Glutamatergic neuron (in vitro differentiated cells): Measurements from ENCODE around the gene LEF1. TPM values are rescaled to one million over a fixed set of nuclear protein-coding genes. Genes with fewer than 3 reads are reported as not detected.
A peak's percentile ranks its signal among the peaks of the same experiment; 100 is the strongest.

Experiments used
- DNase-seq: peaks from one replicate; pipeline ENCODE4 v3.0.0; 2022
- H3K27ac Mint-ChIP-seq: one replicate; pipeline ENCODE4 v1.8.0; 2020; ENCODE audit warnings: mild to moderate bottlenecking, mixed read lengths, inconsistent platforms; ENCODE audit not compliant: unreplicated experiment
- H3K27me3 Mint-ChIP-seq: one replicate; pipeline ENCODE4 v1.8.0; 2020; ENCODE audit warnings: mild to moderate bottlenecking, moderate library complexity, mixed read lengths, inconsistent platforms; ENCODE audit not compliant: unreplicated experiment
- H3K36me3 Mint-ChIP-seq: one replicate; pipeline ENCODE4 v1.8.0; 2020; ENCODE audit warnings: mild to moderate bottlenecking, mixed read lengths, inconsistent platforms; ENCODE audit not compliant: unreplicated experiment
- H3K4me1 Mint-ChIP-seq: one replicate; pipeline ENCODE4 v1.8.0; 2020; ENCODE audit warnings: mild to moderate bottlenecking, low read depth, mixed read lengths, inconsistent platforms; ENCODE audit not compliant: unreplicated experiment
- H3K4me3 Mint-ChIP-seq: one replicate; pipeline ENCODE4 v1.8.0; 2020; ENCODE audit warnings: mild to moderate bottlenecking, mixed read lengths, inconsistent platforms; ENCODE audit not compliant: unreplicated experiment
- H3K9me3 Mint-ChIP-seq: one replicate; pipeline ENCODE4 v1.8.0; 2020; ENCODE audit warnings: mild to moderate bottlenecking, moderate library complexity, mixed read lengths, inconsistent platforms; ENCODE audit not compliant: unreplicated experiment
- CTCF ChIP-seq: fragments of 200-600 bp; sonication (generic); IDR thresholded peaks from one replicate; pipeline ENCODE4 v1.5.0; 2021; ENCODE audit not compliant: partially characterized antibody, unreplicated experiment
- total RNA-seq: library from RNA; stranded (reverse); fragmentation: NEBNext Ultra II Directional; extraction: Animal tissue kit (Norgen Biotek cat#: 25700); gene quantifications from one replicate; pipeline ENCODE4 v1.2.1, GENCODE V29; 2021; ENCODE audit not compliant: unreplicated experiment

LEF1 gene
- total RNA-seq, 1 donor from 2014 or later = 0.98 TPM

GRCh38 chr4:108180513-108180912 is 11.8 kb upstream of the LEF1 start:
- peaks cover 1% of the 10 kb centered on the region for H3K9me3 Mint-ChIP-seq
- no peak overlapping the region for H3K27ac Mint-ChIP-seq
- no peak overlapping the region for H3K4me3 Mint-ChIP-seq
- H3K27me3 Mint-ChIP-seq = peaks cover 8% of the 10 kb centered on the region
- no peaks in the 10 kb centered on the region for H3K36me3 Mint-ChIP-seq
- DNase-seq = no peak
- H3K4me1 Mint-ChIP-seq = no peaks in the 10 kb centered on the region
- TF ChIP-seq CTCF = no peak

- H3K9me3 Mint-ChIP-seq = peaks cover 5% of the 10 kb centered on the region
- H3K4me1 Mint-ChIP-seq = peaks cover 8% of the 10 kb centered on the region
- no peaks in the 10 kb centered on the region for H3K36me3 Mint-ChIP-seq
- no peak for TF ChIP-seq CTCF
- peaks cover 23% of the 10 kb centered on the region for H3K27me3 Mint-ChIP-seq
- no peak overlapping the region for H3K4me3 Mint-ChIP-seq
- no peak for DNase-seq
- no peak overlapping the region for H3K27ac Mint-ChIP-seq
These were observed 7.2 kb upstream of the LEF1 start for GRCh38 chr4:108175966-108176365.

GRCh38 chr4:108174856-108175255 is 6.1 kb upstream of the LEF1 start:
- H3K4me3 Mint-ChIP-seq = no peak overlapping the region
- TF ChIP-seq CTCF = no peak
- no peaks in the 10 kb centered on the region for H3K36me3 Mint-ChIP-seq
- H3K4me1 Mint-ChIP-seq = peaks cover 12% of the 10 kb centered on the region
- no peak overlapping the region for H3K27ac Mint-ChIP-seq
- H3K9me3 Mint-ChIP-seq = peaks cover 9% of the 10 kb centered on the region
- H3K27me3 Mint-ChIP-seq = peaks cover 26% of the 10 kb centered on the region
- no peak for DNase-seq

- Mint-ChIP-seq H3K36me3 (no peaks in the 10 kb centered on the region), H3K27me3 (peaks cover 34% of the 10 kb centered on the region), H3K27ac (no peak overlapping the region), H3K4me3 (peak overlapping the region; percentile 81), H3K9me3 (peaks cover 14% of the 10 kb centered on the region), H3K4me1 (peaks cover 18% of the 10 kb centered on the region)
- no peak for DNase-seq
- no peak for TF ChIP-seq CTCF
These were observed 4.9 kb upstream of the LEF1 start for GRCh38 chr4:108173599-108174057.

GRCh38 chr4:108172753-108173598 is 4.2 kb upstream of the LEF1 start:
- no peaks in the 10 kb centered on the region for H3K36me3 Mint-ChIP-seq
- peak overlapping the region; percentile 81 for H3K4me3 Mint-ChIP-seq
- H3K9me3 Mint-ChIP-seq = peaks cover 14% of the 10 kb centered on the region
- H3K27me3 Mint-ChIP-seq = peaks cover 37% of the 10 kb centered on the region
- H3K27ac Mint-ChIP-seq = no peak overlapping the region
- peaks cover 18% of the 10 kb centered on the region for H3K4me1 Mint-ChIP-seq
- TF ChIP-seq CTCF = no peak
- DNase-seq = peak; percentile 42
